HG03175 (cell line): ENCODE data around the gene TYMS.
"Not testable (repeated sequence)": the region's sequence is repeated elsewhere in the genome, so short reads cannot be mapped to it uniquely, and the experiment has no call there.

Experiments used
- ATAC-seq: cut with Tn5 transposase; IDR thresholded peaks from one replicate; pipeline ENCODE4 v1.9.1; 2021; ENCODE audit warnings: mild to moderate bottlenecking, moderate library complexity; ENCODE audit not compliant: unreplicated experiment

TYMS gene

DNA sequence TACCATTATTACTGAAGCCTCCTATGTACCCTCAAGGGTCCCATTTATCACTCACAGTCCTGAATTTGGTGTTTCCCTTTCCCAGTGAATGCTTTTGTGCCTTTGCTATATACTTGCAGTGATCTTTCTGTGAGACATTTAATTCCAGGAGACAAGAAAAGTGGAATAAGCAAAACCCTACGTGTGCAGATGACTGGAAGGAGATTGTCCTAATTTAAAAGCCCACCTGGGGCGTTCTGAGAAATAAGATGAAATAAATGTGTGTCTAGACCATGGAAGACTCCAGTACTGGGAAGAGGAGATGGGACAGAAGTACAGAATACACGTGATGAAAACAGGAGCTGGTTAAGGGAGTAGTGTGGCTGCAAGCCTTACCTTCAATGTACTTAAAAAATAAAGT is 19.3 kb downstream of the TYMS start:
- ATAC-seq: no peak

DNA sequence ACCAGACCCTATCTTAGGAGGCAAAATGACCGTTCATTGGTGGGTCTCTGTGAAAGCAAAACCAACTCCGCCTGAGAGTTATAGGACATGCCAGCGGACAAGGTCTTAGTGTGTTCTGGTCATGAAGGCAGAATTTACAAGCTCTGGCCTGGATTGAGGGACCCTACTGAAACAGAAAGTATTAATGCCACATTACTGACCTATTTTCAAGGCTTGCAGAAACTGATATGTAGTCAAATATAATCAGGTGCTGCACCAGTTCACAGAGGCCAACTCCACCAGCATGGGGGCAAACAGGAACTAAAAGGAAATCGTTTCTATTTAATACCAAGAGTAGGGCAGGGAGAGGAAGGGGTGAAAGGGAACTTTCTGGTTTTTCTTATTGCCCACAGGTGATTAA is 19.7 kb downstream of the TYMS start:
- no peak for ATAC-seq

DNA sequence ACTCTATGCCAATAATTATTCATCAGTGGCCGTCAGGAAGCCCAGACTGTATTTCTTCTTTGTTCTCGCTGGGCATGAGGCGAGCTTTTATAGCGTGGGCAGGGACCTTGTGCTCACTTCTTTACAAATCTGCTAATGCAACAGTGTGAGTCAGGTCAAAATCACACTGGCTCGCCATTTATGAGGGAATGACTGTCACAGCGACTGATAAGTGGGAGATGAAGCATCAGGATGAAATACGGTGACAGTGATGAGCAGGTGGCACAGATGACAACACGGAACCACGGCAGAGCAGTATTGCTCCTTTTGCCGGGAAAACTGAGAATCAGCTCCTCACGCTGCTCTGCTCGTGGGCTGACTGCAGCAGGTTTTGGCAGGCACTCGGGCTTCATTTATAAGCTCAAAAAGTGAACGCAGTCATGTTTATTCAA is 20.5 kb downstream of the TYMS start:
- no peak for ATAC-seq

DNA sequence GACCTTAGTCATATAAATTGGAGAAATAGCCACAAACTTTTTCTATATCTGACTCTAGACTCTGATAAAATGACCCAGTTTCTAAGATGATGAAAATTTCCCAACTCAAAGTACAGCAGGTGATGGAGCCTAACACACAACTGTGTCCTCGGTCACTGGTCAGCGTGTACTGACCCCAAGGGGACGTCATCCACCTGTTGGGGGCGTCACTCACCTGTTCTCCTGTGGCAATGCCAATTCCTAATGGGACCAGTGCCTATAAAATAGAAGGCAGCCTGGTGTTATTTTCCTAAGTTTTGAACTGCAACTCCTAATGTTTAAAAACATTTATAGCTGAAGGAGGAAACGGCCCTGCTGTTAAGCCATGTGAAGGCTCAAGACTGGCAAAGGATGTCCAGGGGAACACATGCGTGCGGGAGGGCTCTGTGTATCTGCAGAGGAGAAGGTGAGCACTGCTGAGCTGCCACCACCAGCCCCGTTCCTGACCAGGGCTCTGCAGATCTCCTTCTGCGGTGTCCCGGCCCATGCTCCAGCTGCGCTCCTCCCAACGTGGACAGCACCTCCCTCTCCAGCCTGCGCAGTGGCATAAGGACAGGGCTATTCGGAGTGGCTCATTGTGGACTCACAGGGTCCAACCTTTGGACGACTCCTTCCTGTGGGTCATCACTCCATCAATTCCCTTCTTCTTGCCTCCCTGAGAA is 21.2 kb downstream of the TYMS start:
- ATAC-seq: no peak

DNA sequence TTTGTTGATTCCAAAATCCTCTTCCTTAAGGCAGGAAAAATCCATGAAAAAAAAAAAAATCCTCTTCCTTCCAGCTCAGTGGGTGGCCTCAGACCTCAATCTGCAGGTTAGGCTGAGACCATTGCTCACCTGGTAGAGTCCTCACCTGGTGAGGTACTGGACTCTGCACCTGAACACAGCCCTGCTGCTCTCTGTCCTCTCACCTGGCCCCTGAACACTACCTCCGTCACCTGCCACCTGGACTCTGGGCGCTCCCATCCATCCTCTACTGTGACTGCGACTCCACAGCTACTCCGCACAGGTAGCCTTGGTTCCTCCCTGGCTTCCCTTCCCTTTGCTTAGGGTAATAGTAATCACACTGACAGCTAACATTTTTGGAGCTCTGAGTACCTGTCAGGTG is 22.1 kb downstream of the TYMS start:
- ATAC-seq: no peak

DNA sequence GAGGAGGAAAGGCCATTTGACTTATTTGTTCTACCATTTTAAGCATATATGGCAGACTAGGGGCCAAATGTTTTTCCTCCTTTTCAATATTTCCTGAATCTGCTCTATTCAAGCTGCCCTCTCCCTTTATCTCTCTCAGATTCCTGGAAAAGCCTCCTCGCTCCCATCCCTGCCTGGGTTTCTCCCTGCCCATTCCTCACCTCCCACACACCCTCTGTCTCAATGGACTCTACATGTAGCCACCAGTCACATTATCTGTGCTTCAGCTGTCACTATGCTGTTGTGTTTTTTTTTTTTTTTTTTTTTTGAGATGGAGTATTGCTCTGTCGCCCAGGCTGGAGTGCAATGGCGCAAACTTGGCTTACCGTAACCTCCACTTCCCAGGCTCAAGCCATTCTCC is 22.9 kb downstream of the TYMS start:
- ATAC-seq: no peak

DNA sequence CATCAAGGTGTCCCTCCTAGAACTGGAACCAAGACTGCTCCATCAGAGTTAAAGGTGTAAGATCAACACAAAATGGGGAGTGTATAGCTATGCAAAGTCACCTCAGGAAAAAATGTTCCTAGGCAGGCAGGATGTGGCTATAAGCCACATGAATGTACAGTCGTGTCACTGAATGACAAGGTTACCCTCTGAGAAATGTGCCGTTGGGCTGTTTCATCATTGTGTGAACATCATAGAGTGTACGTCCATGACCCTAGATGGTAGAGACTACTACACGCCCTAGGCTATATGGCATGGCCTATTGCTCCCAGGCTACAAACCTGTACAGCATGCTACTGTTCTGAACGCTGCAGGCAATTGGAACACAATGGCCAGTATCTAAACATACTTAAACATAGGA is 24.5 kb downstream of the TYMS start:
- ATAC-seq: no peak

DNA sequence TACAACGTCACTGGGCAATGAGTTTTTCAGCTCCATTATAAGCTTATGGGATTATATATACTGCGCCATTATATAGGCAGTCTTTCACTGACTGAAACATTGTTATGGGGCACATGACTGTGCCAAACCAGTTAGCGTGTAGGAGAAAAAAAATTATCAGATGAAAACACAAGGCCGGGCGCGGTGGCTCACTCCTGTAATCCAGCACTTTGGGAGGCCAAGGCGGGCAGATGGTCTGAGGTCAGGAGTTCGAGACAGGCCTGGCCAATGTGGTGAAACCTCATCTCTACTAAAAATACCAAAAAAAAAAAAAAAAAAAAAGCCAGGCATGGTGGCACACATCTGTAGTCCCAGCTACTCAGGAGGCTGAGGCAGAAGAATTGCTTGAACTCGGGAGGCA is 25.0 kb downstream of the TYMS start:
- ATAC-seq: not testable (repeated sequence)

DNA sequence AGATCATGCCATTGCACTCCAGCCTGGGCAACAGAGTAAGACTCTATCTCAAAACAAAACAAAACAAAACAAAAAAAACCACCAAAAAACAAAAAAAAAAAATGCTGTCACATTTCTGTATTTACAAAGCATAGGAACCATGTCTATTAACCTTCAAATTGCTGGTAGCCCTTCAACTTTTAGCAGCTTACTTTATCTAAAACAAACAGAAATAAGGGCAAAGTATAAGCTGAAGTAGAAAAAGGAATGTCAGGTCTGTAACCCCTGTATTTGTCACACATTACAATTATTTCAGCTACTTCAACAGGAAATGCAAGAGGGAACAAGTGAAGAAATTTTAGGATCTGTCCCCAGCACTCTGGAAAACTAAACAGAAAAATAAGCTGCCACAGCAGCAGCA is 25.4 kb downstream of the TYMS start:
- no peak for ATAC-seq

DNA sequence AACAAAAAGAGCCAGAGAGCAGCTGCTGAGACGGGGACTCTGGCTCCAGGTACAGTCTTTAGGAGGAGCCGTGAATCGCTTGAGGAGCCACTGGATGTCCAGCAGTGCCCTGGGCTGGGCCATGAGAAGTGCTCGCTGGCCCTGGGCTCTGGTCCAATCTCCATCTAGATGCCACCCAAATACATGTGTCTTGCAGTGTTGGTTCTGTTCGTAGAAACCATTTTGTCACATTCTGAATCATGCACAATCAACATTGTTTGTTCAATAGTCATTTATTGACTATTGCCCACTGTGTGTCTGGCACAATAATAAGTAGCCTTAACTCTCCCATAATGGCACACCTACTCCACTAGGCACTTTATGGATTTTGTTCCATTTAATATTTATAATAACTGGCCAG is 26.1 kb downstream of the TYMS start:
- ATAC-seq: no peak

DNA sequence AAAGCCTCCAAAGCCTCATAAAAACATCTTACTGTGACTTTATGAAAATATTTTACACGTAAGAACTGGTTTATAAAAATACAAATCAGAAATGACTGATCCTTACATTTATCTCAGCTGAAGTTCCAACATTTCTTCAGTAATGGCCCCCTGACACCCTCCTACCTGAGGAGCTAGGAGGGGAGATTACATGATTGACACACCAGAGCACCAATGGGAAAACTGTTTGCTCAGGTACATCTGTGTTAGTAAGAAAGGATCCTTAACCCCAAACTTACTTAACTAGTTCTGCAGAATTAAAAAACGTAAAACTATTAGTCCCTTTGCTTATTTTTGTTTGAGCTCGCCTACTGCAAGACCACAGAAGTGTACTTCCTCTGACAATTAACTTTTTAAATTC is 28.0 kb downstream of the TYMS start:
- ATAC-seq: no peak

DNA sequence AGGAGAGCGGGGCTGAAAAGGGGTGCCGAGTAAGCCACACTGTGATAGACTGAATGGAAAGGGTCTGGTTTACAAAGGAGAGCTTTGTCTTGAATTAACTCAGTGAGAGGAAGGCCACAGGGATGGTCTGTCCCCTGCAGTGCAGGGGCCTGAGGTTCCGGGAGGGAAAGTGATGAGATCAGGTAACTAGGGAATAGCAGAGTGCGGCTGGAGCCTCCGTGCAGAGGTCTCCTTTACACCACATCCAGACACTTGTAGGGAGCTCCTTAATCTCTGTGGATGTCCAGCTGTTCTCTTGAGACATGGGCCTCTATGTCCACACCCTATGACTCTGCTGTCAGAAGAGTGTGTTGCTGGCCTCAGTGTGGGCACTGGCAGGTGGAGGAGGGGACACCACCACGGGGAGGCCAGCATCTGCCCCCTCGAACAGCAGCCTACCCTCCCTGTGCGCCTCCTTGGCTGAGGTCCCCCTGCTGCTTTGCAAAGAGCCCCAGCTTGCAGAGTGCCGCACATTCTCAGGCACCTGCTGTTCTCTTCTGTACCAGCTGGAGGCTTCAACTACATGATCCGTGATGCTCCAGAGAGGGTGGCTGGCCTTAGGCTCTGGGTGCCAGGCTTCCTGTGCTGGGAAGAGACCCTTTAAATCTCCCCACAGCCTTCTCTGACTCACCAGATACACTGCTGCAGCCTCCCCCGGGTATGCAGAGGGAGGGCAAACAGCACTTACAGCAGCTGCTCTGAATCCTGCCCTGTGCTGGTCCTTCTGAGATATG is 29.1 kb downstream of the TYMS start:
- no peak for ATAC-seq

DNA sequence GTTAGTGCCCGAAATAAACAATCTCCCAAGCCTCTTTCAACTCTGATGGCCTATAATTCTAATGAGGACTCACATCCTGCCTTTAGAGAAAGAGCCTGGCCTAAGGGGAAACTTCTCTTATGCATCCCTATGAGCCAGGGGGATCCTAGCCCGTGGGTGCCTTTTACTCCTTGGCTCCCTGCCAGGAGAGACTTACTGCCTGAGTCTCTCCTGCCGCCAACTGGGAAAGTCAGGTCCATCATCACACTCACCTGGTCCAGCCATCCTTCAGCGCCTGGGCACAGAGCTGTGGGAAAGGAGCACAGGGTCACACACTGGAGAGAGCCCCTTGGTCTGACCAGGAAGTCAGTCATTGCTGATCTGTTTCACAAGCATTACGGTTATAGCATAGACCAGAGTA is 30.9 kb downstream of the TYMS start:
- no peak for ATAC-seq

DNA sequence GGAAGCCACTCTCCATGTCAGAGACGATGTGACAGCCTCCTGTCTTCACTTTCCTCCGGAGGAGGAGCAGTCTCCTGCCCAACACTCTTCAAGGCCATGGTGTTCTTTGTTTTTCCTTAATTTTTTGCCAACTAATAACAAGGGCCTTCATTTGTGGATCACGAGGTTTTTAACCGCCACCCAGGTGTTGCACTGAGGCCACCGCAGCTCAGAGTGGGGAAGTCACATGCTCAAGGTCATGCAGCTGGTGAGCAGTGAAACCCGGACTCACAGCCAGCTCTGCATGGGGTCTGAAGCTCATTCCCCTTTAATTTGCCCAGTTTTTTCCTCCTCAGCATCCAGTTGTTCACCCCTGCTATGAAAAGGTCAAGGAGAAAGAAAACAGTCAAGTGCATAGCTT is 35.4 kb downstream of the TYMS start:
- ATAC-seq: no peak

DNA sequence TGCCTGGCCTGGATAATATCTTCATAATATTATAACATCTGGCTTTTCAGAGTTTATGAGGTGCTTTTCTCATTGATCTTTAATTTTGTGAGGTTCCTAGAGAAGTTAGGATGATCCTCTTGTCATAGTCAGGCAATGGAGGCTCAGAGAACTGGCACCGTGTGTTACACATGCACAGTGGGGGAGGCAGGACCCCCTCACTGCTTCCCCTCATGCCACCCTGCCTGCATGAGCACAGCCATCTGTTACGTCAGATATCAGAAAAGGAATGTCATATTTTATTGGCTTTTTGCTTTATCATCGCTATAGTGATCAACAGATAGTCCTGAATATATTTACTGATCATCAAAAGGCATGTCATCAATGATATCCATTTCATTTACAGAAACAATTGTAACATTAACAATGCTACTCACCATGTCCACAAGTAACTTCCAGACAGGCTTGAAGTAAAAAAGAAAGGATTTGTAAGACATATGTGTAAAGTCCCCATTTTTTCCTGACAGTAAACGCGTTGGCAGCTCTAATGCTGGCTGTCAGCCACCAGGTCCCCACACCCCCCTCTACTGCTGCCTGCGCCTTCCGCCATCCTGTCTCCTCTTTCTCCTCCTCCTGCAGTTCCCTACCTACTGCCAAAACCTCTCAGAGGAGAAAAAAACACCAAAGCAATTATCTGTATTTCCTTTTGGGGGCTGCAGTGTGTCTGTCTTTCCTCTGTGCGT is 36.2 kb downstream of the TYMS start:
- no peak for ATAC-seq

DNA sequence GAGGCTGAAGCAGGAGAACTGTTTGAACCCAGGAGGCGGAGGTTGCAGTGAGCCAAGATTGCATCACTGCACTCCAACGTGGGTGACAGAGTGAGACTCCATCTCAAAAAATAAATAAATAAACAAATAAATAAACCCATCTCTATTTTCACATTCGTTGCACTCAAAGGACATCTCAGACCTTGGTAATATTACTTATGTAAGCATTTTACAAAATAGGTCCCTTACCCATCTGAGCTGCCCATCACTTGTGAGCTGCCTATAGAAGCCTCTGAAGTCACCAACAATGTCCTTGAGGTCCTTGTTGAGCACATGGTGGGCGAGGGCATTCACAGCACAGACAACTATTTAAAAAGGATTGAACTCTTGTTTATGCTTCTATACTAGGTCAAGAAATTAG is 39.6 kb downstream of the TYMS start:
- ATAC-seq: no peak

DNA sequence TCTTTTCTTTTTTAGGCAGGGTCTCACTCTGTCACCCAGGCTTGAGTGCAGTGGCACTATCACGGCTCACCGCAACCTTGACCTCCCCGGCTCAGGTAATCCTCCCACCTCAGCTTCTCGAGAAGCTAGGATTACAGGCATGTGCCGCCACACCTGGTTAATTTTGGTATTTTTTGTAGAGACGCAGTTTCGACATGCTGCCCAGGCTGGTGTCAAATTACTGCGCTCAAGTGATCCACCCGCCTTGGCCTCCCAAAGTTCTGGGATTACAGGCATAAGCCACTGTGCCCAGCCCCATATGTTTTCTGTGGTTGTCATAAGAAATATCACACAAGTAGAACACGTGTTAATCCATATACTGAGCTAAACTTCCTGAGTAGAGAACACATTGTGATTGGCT is 40.3 kb downstream of the TYMS start:
- no peak for ATAC-seq

DNA sequence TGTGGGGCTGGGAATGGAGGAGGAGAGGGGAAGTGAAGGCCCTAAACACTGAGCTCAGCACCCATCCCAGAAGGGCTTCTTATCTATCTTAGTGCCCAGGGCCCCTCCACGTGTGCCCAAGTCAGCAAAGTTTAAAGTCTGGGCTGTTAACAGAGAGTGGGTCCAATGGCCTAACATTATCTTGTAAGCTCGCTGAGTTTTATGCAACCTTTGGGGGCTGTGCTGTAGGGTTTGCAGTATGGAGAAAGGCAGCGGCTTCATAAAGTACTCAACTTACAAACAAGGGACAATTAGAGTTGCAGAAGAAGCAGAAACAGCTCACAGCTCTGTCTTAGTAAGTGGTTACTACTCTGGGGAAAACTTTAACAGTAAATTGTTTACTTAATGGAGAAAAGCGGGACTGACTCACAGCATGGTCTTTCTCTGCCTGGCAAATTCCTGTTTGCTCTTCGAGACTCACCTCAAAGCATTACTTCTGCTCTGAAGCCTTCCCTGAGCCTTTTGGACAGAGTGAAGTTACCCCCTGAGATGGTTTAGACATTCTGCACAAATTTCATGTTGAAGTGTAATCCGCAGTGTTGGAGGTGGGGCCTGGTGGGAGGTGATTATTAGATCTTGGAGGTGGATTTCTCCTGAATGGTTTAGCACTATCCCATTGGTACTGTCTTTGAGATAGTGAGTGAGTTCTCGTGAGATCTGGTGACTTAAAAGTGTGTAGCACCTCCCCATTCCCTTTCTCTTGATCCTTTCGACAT is 45.9 kb downstream of the TYMS start:
- ATAC-seq: no peak

DNA sequence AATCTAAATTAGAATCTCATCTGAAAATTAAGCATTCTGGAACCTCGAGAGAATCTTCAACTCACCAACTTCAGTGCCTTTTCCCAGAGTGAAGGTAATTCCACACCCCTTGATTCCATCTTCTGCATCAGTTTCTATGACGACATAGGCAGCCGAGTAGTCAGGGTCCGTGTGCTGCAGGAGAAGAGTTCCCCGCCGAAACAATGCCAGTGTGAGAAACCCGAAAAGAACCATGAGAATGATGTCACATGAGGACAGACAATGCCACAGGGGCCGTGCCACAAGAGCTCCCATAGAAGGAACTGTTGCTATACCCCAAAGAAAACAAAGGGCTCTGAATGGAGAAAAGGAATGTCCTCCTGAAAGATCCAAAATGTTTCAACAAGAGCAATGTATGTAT is 49.0 kb downstream of the TYMS start:
- no peak for ATAC-seq

DNA sequence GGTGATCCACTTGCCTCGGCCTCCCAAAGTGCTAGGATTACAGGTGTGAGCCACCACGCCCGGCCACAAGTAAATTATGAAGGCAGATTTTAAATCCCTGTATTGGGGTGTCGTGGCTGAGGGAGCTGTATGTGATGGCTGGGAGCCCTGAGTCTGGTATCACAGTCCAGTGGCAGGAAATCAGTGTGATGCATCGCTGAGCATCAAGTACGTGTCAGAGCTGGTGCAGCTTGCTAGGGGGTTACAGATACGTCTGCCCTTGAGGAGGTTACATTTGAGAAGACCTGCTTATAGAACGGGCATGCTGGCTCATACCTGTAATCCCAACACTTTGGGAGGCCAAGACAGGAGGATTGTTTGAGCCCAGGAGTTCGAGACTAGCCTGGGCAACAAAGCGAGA is 50.6 kb downstream of the TYMS start:
- no peak for ATAC-seq

DNA sequence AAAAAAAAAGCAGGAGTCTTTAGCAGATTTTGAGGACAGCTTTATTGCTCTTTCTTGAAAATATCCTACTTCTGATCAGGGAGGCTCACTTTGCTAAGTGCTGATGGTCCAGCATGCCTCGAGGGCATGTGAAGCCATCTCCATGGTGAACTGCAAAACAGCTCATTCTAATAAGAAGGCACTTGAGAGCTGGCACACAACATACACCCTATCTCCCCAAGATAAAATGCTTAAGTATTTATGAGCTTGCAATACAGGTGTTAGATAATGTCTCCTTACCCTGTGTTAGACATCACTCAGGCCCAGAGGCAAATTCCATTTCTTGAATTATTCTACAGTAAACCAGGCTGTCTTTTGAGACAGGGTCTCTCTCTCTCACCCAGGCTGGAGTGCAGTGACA is 52.3 kb downstream of the TYMS start:
- no peak for ATAC-seq
